Gastrocnemius medialis (tissue), 4 donors: ENCODE measurements around the gene APLNR.

ENCODE experiments used
- POLR2A ChIP-seq, 2 donors: fragments of 450-650 bp; IDR thresholded peaks; one replicate each; pipeline ENCODE4 v1.6.1; 2017; ENCODE audit warnings: antibody characterized with exemption in 2 of 2, mild to moderate bottlenecking in 2 of 2, moderate library complexity in 2 of 2
- TF ChIP-seq, protein P1 (sequence below), 5 experiments: fragments of 450-650 bp in 3 of 5; fragments of 200-600 bp in 2 of 5; sonication (generic) in 2 of 5; IDR thresholded peaks in 4 of 5; conservative IDR thresholded peaks in 1 of 5; 1 replicate in 4 of 5; 2 replicates in 1 of 5; pipeline ENCODE4 v1.5.1; 2016 to 2019; ENCODE audit warnings: antibody characterized with exemption in 5 of 5, mild to moderate bottlenecking in 3 of 5, moderate library complexity in 3 of 5

DNA sequence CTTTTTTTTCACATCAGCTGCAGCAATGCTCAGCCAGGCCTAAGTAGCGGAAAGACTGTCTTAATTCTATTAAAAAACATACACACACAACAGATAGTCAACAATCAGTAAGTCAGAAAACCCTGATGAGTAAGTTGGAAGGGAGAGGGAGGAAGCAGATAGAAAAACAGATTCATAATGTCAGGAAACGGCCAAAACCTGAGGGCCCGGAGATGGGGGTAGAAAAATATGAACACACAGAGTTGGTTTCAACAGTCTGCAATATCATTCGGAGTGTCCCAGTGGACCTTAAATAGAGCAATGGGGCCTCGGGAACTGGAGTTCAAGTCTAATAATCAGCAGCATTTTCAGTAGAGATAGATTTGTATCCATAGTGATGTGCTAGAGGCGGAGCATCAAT lies 40.5 kb downstream of the APLNR start:
- TF ChIP-seq POLR2A (IDR thresholded peaks at IDR 0.05), result no peak
- TF ChIP-seq, protein P1, sequence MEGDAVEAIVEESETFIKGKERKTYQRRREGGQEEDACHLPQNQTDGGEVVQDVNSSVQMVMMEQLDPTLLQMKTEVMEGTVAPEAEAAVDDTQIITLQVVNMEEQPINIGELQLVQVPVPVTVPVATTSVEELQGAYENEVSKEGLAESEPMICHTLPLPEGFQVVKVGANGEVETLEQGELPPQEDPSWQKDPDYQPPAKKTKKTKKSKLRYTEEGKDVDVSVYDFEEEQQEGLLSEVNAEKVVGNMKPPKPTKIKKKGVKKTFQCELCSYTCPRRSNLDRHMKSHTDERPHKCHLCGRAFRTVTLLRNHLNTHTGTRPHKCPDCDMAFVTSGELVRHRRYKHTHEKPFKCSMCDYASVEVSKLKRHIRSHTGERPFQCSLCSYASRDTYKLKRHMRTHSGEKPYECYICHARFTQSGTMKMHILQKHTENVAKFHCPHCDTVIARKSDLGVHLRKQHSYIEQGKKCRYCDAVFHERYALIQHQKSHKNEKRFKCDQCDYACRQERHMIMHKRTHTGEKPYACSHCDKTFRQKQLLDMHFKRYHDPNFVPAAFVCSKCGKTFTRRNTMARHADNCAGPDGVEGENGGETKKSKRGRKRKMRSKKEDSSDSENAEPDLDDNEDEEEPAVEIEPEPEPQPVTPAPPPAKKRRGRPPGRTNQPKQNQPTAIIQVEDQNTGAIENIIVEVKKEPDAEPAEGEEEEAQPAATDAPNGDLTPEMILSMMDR (IDR thresholded peaks at IDR 0.05 in 4 of 5, conservative IDR thresholded peaks at IDR 0.05 in 1 of 5), result no peak
